Activated T-cell treated with anti-CD3 and anti-CD28 coated beads, Interleukin-2, amount 50 U/mL, for 72 hours (primary cell): ENCODE measurements around the gene COG6. TPM values are rescaled to one million over a fixed set of nuclear protein-coding genes. Genes with fewer than 3 reads are reported as not detected.

Experiments
- ATAC-seq, 2 donors: fragments of 150-1000 bp; cut with Tn5 transposase; replicated peaks in 1 of 2; 2 replicates each; pipeline ENCODE4 v1.10.0; 2021; ENCODE audit warnings: moderate library complexity in 2 of 2, mild to moderate bottlenecking in 1 of 2
- DNase-seq, 2 donors: peaks; one replicate each; pipeline ENCODE4 v3.0.0; 2021 to 2022; ENCODE audit warnings: mixed read lengths in 1 of 2
- H3K27ac Mint-ChIP-seq: one replicate; pipeline ENCODE4 v1.8.0; 2022; ENCODE audit warnings: mild to moderate bottlenecking, moderate library complexity, mixed read lengths
- H3K27me3 Mint-ChIP-seq: one replicate; pipeline ENCODE4 v1.8.0; 2022; ENCODE audit warnings: low read depth, mixed read lengths
- H3K36me3 Mint-ChIP-seq, 2 donors: one replicate each; pipeline ENCODE4 v1.8.0; 2022; ENCODE audit warnings: mixed read lengths in 2 of 2, mild to moderate bottlenecking in 1 of 2; ENCODE audit not compliant: insufficient read depth in 2 of 2
- H3K4me1 Mint-ChIP-seq: one replicate; pipeline ENCODE4 v1.8.0; 2022; ENCODE audit warnings: low read depth, mixed read lengths
- H3K4me3 Mint-ChIP-seq, 2 donors: one replicate each; pipeline ENCODE4 v1.8.0; 2022; ENCODE audit warnings: mild to moderate bottlenecking in 2 of 2, mixed read lengths in 2 of 2, moderate library complexity in 2 of 2
- H3K9me3 Mint-ChIP-seq, 2 donors: one replicate each; pipeline ENCODE4 v1.8.0; 2022; ENCODE audit warnings: mixed read lengths in 2 of 2
- total RNA-seq, 2 donors: library from RNA; stranded (reverse); gene quantifications; one replicate each; pipeline ENCODE4 v1.2.3, GENCODE V29; 2022

Gene COG6
- total RNA-seq, 2 donors from 2014 or later, result 33.0 to 35.2 TPM

DNA sequence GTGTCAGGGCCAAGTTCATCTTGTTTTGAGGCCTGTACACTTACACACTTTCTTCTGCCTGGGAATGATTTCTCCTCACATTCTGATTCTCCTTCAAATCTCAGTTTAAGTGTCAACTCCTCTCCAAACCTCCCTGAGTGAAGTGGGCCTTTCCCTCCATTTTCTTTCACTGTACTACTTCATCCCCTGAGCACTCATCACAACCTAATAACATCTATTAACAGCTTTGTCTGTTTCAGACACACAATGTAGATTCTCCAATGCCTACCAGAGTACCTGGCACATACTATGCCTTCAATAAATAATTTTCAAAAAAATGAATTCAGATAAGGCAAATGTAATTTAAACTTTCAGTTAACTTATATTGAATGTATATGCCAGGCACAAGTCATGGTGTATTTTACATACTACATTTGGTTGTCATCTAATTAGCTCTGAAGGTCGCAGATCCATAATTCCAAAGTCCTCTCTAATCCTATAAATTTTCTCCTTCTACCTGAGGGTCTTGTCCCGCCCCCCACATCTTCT, 357 bp upstream of the COG6 start:
- Mint-ChIP-seq H3K4me3 (peak overlapping the region; percentile 87 to 100), H3K36me3 (peaks cover 3 to 4% of the 10 kb centered on the region in 2 donors), H3K27ac (peak overlapping the region; percentile 92), H3K27me3 (peaks cover 3% of the 10 kb centered on the region), H3K9me3 (peaks cover 2 to 3% of the 10 kb centered on the region in 2 donors), H3K4me1 (peaks cover 24% of the 10 kb centered on the region)
- DNase-seq, result peak in 1 of 2 donors; percentile 4
- peak; percentile 1 to 4 for ATAC-seq

DNA sequence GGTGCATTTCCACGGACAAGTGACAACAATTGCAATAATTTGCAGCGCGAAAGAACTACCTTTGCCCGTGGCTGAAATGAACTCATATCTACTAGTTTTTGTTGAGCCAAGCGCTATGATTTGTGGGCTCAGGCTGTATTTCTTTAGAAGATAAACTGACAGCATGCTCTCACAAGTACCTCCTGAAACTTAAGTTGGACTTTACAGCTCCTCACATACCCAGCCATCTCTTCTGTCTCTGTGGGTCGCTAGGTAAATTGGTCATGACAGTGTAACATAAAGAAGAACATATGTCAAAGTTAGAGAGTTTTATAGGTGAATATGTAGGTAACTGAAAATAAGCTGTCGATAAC, 839 bp downstream of the COG6 start:
- Mint-ChIP-seq H3K36me3 (peaks cover 3 to 4% of the 10 kb centered on the region in 2 donors), H3K4me3 (peak overlapping the region; percentile 87 to 100), H3K9me3 (peaks cover 2 to 3% of the 10 kb centered on the region in 2 donors), H3K4me1 (peaks cover 24% of the 10 kb centered on the region), H3K27ac (peak overlapping the region; percentile 32), H3K27me3 (no peaks in the 10 kb centered on the region)
- ATAC-seq (no peak), DNase-seq (no peak)

DNA sequence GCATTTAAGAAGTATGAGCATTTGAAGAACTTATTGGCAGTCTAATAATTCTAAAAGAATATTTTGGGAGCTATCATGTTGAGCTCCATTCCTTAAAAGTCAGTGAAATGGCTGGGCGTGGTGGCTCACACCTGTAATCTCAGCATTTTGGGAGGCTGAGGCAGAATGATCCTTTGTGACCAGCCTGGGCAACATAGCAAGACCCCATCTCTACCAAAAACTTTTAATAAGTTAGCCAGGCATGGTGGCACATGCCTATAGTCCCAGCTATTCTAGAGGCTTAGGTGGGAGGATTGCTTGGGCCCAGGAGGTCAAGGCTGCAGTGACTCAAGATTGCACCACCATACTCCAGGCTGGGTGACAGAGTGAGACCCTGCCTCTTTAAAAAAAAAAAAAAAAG, 8.0 kb downstream of the COG6 start:
- no peak overlapping the region for H3K27ac Mint-ChIP-seq
- no peaks in the 10 kb centered on the region for H3K9me3 Mint-ChIP-seq
- ATAC-seq (no peak), DNase-seq (no peak)
- H3K36me3 Mint-ChIP-seq, result peaks cover 0 to 6% of the 10 kb centered on the region in 2 donors
- H3K27me3 Mint-ChIP-seq, result no peaks in the 10 kb centered on the region
- H3K4me1 Mint-ChIP-seq, result no peaks in the 10 kb centered on the region
- H3K4me3 Mint-ChIP-seq, result no peak overlapping the region

DNA sequence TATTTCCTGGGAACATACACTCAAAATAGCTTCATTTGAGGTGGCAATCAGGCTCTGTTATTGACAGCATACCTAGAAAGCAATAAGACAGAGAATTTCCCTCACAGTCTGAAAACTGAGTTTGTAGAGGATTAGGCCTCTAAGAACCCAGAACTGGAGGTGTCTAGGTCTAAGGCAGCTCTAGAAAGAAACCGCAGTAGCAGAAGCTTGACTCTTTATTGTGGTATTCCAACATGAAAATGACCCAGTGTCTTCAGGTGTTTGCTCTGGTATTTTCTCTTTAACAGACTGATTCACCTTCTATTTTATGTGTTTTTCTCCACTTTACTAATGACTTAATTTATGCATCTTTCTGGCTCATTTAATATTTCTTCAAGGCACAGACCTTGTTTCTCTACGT, 8.5 kb downstream of the COG6 start:
- no peaks in the 10 kb centered on the region for H3K4me1 Mint-ChIP-seq

DNA sequence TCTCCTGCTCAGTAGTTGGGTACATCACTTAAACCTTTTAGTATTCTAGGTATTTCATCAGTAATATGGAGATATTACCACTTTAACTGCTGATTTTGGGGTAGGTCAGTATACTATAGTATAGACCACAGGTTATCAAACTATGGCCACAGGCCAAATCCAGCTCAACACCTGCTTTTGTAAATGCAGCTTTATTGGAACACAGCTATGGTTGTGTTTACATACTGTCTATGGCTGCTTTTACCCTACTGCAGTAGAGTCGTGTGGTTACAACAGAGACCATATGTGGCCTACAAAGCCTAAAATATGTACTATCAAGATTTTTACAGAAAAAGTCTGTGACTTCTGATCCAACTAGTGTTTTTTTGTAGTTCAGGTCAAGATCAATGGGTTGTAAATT, 10.3 kb downstream of the COG6 start:
- Mint-ChIP-seq H3K36me3 (peaks cover 0 to 6% of the 10 kb centered on the region in 2 donors), H3K27me3 (no peaks in the 10 kb centered on the region), H3K9me3 (no peaks in the 10 kb centered on the region), H3K4me1 (no peaks in the 10 kb centered on the region), H3K27ac (no peak overlapping the region), H3K4me3 (no peak overlapping the region)
- DNase-seq, result no peak
- ATAC-seq, result no peak

More for the DNA sequence above, 8.5 kb downstream of the COG6 start:
- Mint-ChIP-seq H3K9me3 (no peaks in the 10 kb centered on the region), H3K27me3 (no peaks in the 10 kb centered on the region), H3K27ac (peak overlapping the region; percentile 51), H3K4me3 (no peak overlapping the region), H3K36me3 (peaks cover 0 to 6% of the 10 kb centered on the region in 2 donors)
- DNase-seq (no peak), ATAC-seq (peak in 1 of 2 donors; percentile 54)

DNA sequence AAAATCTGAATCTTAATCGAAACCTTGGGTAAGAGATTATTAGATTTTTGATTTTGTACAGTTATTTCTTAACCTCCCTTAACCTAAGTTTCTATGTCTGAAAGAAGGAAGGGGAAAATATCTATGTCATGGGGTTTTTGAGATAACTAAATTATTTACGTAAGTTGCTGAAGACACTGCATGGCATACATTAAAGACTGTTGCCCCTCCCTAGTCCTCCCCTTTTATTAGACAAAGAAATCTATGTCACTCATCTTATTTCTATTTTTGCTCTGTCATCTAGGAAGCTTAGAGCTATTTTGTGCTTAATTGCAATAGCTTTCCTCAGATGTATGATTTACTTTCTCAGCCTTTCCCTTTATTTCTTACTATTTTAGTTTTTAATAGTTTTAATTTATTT, 15.0 kb downstream of the COG6 start:
- peaks cover 5% of the 10 kb centered on the region for H3K4me1 Mint-ChIP-seq
- no peaks in the 10 kb centered on the region for H3K27me3 Mint-ChIP-seq

DNA sequence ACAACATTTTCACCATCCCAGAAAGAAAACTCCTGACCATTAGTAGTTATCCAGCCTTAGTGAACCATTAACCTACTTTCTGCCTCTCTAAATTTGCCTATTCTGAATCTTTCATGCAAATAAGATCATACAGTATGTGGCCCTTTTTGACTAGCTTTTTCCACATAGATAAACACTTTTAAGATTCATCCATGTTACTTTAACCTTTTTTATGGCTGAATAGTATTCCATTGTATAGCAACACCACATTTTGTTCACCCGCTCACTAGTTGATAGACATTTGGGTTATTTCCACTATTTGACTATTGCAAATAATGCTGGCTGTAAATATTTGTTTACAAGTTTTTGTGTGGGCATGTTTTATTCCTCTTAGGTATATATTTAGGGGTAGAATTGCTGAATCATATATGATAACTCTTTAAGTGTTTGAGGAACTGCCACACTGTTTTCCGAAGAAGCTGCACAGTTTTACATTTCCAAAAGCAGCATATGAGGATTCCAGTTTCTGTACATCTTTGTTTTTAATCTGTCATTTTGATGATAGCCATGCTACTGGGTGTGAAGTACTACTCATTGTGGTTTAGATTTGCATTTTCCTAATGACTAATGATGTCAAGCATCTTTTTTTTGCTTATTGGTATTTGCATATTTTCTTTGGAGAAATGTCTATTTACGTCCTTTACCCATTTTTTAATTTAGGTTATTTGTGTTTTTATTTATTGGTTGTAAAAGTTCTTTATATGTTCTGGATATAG, 17.1 kb downstream of the COG6 start:
- DNase-seq (no peak), ATAC-seq (no peak)
- peaks cover 0 to 2% of the 10 kb centered on the region in 2 donors for H3K36me3 Mint-ChIP-seq
- peaks cover 5% of the 10 kb centered on the region for H3K4me1 Mint-ChIP-seq
- no peaks in the 10 kb centered on the region for H3K27me3 Mint-ChIP-seq
- H3K9me3 Mint-ChIP-seq, result no peaks in the 10 kb centered on the region
- no peak overlapping the region for H3K27ac Mint-ChIP-seq
- no peak overlapping the region for H3K4me3 Mint-ChIP-seq

More for the DNA sequence above, 15.0 kb downstream of the COG6 start:
- Mint-ChIP-seq H3K27ac (no peak overlapping the region), H3K36me3 (peaks cover 0 to 2% of the 10 kb centered on the region in 2 donors), H3K9me3 (no peaks in the 10 kb centered on the region), H3K4me3 (no peak overlapping the region)
- ATAC-seq, result no peak
- no peak for DNase-seq

DNA sequence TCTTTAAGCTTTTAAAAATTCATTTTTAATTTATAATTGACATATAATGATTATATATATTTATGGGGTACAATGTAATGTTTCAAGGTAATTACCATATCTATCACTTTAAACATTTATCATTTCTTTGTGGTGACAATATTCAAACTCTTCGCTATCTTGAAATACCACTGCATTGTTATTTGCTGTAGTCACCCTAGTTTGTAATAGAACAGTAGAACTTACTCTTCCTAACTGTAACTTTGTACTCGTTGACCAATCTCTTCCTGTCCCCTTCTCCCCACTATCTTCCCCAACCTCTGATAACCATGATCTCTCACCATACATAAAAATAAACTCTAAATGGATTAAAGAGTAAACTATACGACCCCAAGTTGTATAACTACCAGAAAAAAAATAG, 20.4 kb downstream of the COG6 start:
- no peaks in the 10 kb centered on the region for H3K9me3 Mint-ChIP-seq
- H3K4me3 Mint-ChIP-seq, result no peak overlapping the region
- no peak for DNase-seq
- H3K36me3 Mint-ChIP-seq, result peaks cover 3 to 6% of the 10 kb centered on the region in 2 donors
- H3K4me1 Mint-ChIP-seq, result peaks cover 5% of the 10 kb centered on the region
- H3K27ac Mint-ChIP-seq, result no peak overlapping the region
- no peaks in the 10 kb centered on the region for H3K27me3 Mint-ChIP-seq
- ATAC-seq, result no peak

DNA sequence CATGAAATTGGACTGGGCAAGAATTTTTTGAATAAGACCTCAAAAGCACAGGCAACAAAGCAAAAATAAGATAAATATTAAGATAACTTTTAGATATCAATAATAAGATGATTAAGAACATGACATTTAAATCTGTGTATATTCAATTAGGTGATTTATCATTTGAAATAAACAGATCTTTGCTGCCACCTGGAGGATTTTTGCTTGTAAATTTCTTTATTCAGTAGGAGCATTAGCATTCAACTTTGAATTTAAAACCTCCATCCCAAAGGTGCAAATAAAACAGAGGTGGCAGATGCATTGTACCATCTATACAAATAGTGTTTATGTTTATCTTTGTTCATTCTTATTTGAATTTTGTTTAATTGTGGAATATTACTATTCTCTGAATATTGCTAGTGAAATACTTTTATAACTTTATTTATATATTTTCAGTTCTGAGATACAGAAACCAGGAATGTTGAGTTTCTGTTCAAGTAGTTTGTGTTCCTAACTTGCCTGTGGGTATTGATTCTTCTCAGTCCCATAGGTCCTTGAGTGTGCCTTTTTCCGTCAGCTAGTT, 20.9 kb downstream of the COG6 start:
- Mint-ChIP-seq H3K4me3 (no peak overlapping the region), H3K9me3 (no peaks in the 10 kb centered on the region)

DNA sequence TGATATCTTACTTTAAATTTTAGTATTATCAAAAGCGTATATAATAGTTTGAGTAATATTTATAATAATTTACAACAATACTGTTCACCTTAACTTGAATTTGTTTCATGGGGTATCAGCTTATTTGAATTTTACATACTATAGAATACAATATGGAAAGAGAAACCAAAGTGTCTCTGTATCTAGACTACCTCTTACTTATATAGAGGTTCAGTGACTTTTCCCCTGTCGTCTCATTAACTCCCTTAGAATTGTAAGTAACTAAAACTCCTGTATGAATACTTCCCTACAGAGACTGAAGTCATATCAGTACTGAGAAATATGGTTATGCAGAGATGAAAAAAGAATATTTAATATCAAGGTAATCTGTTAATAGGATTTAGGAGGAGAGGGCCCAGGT, 26.8 kb downstream of the COG6 start:
- Mint-ChIP-seq H3K36me3 (peaks cover 6% of the 10 kb centered on the region in 2 donors), H3K4me1 (peaks cover 11% of the 10 kb centered on the region), H3K9me3 (no peaks in the 10 kb centered on the region), H3K27ac (peak overlapping the region; percentile 63), H3K4me3 (no peak overlapping the region), H3K27me3 (no peaks in the 10 kb centered on the region)
- DNase-seq (no peak), ATAC-seq (no peak)

More for the DNA sequence above, 20.9 kb downstream of the COG6 start:
- peaks cover 6 to 8% of the 10 kb centered on the region in 2 donors for H3K36me3 Mint-ChIP-seq
- no peak for ATAC-seq
- no peak overlapping the region for H3K27ac Mint-ChIP-seq
- H3K4me1 Mint-ChIP-seq, result peaks cover 5% of the 10 kb centered on the region
- H3K27me3 Mint-ChIP-seq, result no peaks in the 10 kb centered on the region
- peak in 1 of 2 donors; percentile 11 for DNase-seq

DNA sequence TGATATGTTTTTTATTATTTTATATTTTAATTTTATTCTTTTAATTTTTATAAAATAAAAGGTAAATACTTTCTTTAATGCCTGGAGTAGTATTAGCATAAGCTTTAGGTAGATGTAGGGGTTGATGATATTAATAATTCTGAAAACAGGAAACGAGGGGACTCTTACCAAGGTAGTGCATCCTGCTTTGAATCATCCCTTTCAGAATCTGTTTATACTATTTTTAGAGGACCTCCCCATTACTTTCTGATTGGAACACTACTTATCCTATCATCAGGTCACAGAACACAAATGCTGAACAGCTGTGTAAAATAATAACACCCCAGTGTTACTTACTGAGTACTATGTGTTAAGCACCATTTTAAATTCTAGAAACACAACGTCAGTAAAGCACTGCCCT, 27.3 kb downstream of the COG6 start:
- ATAC-seq (no peak), DNase-seq (no peak)
- no peaks in the 10 kb centered on the region for H3K27me3 Mint-ChIP-seq
- peak overlapping the region; percentile 52 for H3K27ac Mint-ChIP-seq
- no peak overlapping the region for H3K4me3 Mint-ChIP-seq
- H3K9me3 Mint-ChIP-seq, result no peaks in the 10 kb centered on the region
- peaks cover 5 to 6% of the 10 kb centered on the region in 2 donors for H3K36me3 Mint-ChIP-seq
- peaks cover 12% of the 10 kb centered on the region for H3K4me1 Mint-ChIP-seq

DNA sequence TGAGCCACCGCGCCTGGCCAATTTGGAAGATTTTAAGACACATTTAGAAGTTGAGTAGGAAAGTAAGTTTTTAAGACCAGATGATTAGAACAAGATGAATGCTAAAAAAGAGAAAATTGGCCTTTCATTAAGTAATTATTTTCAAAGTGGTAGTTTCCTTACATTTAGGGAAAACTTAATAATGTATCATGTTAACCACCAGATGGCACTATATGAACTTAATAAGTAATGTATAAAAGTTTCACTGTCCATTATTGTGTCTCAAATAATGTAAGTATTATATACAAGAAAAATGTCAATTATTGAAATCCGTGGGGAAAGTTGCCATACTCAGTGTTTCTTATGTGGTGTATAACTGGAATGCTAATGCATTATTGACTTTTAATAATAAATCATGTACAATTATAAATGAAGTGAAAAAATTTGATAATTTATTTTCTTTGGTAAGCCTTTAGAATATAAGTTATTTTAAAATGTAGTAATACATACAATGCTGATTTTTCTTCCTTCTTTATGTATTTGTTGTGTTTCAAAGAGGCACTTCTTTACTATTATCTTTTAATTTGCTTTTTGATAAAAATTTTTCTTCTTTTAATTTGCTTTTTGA, 29.2 kb downstream of the COG6 start:
- ATAC-seq, result no peak
- H3K36me3 Mint-ChIP-seq, result peaks cover 6 to 10% of the 10 kb centered on the region in 2 donors
- no peak overlapping the region for H3K27ac Mint-ChIP-seq

DNA sequence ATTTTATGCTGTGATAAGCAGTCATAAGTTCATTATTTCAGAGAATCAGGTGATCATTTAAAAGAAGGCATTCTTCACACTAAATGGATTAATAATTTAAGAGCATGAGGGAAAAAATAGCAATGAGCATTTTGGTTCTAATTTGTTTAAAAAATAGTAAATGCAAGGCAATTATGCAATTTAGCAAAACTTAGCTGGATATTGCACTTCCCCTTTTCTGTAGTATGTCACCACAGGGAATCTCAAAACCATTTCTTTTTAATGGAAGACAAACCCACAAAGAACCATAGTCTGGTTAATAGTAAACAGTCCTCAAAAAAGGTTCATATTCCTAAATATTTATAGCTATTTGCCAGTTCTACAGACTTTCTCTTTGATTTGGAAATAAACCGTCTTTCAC, 30.2 kb downstream of the COG6 start:
- Mint-ChIP-seq H3K4me1 (peaks cover 26% of the 10 kb centered on the region), H3K36me3 (peaks cover 5 to 7% of the 10 kb centered on the region in 2 donors), H3K9me3 (no peaks in the 10 kb centered on the region)

More for the DNA sequence above, 29.2 kb downstream of the COG6 start:
- no peak for DNase-seq
- Mint-ChIP-seq H3K9me3 (no peaks in the 10 kb centered on the region), H3K4me1 (peaks cover 26% of the 10 kb centered on the region), H3K27me3 (no peaks in the 10 kb centered on the region), H3K4me3 (no peak overlapping the region)

More for the DNA sequence above, 30.2 kb downstream of the COG6 start:
- no peak overlapping the region for H3K4me3 Mint-ChIP-seq
- no peak overlapping the region for H3K27ac Mint-ChIP-seq
- no peaks in the 10 kb centered on the region for H3K27me3 Mint-ChIP-seq
- no peak for ATAC-seq
- no peak for DNase-seq
